HG03139 (cell line): ENCODE results near the gene GALNTL6.

ENCODE experiments used
- ATAC-seq: cut with Tn5 transposase; IDR thresholded peaks from one replicate; pipeline ENCODE4 v1.9.1; 2021; ENCODE audit not compliant: unreplicated experiment

Gene GALNTL6

DNA sequence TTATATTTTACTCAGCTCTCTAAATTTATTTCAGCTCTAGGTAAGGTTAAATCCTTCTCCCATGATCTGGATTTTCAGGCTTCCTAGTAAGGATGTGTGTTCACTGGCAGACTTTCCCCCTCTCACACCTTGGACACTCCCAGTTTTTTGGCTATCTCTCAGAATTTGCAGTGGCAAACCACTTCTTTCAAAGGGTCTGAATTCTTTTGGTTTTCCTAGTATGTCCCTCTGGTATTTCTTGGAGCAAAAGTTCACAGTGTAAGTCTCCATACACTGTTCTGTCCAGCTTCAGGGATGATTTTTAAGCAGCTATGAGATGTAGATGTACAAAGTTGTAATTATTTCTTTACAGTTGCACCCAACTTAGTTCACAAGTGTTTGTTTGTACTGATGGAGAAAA is 701.6 kb downstream of the GALNTL6 start:
- no peak for ATAC-seq

DNA sequence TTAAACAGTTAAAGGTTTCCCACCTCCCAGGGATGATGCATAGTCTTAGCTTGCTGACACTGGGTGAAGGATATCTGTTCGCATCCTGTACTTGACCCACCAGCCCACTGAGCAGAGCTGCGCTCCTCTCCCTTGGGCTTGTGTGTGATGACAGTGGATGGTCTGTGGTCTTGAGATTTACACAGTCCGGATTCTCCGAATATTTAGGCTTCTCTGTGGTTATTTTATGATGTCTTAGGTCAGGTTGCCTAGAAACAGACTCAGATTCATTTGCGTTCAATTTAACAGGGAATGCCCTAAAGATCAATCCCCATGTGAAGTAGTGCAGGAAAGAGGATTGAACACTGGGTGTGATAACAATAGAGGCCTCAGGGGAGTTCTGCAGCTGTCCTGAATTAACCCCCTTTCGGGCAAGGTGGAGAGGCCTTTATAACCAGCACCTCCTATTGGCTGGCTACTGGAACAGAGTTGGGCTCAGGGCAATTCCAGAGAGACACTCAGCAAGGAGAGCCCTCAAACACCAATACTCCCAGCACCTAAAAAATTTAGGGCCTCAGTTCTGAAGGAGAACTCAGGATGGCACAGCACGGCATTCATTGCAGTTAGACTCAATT is 702.2 kb downstream of the GALNTL6 start:
- no peak for ATAC-seq

DNA sequence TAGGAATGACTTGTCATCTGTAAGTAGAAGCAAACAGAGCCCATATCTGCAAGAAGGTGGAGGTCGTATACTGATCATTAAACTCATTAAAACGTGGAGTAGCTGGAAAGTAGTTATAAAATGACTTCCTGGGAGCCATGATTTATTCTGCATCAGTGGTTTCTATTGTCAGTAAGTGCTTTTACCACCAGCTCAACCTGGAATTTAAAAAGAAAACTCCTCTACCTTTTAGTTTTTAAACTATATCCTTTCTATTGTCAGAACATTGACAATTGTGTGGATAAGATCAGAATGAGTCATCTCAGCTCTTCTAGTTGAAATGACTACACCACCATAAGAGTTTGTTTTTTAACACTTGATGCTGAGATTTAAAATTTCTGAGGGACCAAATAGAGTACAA is 704.2 kb downstream of the GALNTL6 start:
- ATAC-seq = no peak

DNA sequence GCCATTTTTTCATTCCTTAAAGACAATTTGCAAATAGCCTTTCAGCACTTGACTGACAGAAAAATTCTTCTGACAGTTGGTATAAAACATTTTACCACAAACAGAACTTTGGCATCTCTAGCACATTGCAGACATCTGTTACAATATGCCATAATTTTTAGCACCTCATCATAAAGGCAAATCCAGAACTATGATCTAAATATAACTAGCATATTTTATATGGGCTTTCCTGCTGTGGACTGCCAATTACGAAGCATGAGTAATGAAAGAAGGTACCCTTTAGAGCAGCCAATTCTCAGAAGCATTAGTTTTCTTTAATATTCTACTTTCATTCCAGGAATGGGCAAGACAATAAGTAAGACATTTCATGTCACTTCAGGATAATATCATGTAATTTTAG is 708.0 kb downstream of the GALNTL6 start:
- no peak for ATAC-seq

DNA sequence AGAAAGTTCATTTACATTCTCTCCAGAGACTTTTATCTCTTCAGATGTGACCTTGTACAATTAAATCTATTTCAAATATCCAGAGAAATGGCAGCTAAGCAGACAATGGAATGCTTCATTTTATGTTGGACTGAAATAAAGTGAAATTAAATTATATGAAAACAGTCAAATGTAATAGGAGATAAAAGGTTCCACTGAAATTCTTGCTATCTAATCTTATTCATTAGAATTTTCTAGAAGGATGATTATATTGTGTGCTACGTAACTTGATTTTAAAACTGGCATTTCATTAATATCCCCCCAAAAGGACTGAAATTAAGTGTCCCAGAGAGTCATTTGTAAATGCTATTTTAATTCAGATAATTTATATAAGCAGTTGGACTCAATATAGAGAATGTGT is 708.5 kb downstream of the GALNTL6 start:
- no peak for ATAC-seq

DNA sequence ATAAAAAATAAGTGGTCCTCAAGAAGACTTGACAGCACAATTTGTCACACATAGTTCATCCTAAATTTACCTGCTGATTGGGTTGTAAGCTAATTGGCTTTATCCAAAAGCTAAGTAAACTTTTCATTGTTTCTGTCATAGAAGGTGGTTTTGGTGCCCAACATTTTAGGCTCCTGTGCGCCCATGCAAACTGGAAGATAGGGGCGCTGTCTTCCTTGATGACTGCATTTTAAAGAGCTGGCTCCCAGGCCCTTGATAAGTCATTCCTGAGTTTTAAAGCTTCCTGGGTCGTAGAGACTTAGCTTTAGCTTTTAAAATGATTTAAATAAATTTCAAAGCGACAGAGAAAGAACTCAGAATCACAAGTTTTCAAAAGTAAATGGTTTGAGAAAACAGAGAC is 730.0 kb downstream of the GALNTL6 start:
- ATAC-seq = no peak

DNA sequence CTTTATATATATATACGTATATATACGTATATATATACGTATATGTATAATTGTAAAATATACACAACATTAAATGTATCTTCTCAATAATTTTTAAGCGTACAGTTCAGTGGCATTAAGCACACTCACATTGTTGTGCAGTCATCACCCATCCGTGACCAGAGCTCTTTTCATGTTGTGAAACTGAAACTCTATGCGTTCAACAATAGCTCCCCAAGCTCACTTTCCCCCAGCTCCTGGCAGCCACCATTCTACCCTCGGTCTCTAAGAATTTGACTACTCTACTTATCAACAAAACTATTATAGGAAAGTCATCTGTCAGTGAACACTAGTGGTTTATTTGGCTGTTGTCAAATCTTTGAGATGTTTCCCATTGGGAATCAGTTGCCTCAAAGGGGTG is 733.6 kb downstream of the GALNTL6 start:
- ATAC-seq = peak; percentile 72

DNA sequence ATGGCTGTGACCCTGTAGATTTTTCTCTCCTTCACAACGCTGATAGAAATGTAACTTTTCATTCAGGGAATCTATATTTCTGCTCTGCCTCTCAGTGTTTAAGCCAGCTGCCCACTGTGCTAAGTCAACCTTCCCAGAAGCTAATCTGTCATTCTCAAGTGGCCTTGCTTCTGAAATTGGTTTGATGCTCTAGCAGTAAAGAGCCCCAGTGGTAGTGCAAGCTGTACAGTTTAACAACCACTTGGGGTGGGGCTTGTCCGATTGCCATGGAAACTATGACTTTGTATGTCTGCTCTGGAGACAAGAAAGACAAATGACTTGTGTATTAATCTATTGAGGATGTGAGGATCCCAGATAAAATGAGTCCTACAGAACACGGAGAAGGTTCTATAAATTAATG is 734.5 kb downstream of the GALNTL6 start:
- no peak for ATAC-seq

DNA sequence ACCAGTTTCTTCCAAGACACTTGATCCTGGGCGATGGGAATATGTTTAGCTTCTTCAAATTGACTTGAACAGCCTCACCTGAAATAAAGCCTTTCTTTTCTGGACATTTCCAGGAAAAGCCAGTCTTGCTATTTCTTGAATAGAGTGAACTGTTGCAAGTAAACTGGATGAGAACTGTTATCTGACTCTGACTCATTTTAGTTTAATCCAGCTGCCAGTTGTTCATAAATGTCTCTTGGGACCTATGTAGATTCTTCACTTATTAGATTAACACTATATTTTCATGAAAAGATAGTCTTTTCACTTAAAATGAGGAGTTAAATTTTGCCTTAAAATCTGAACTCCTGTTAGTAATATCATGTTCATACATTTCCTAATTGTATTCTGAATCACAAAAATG is 740.0 kb downstream of the GALNTL6 start:
- ATAC-seq = no peak

DNA sequence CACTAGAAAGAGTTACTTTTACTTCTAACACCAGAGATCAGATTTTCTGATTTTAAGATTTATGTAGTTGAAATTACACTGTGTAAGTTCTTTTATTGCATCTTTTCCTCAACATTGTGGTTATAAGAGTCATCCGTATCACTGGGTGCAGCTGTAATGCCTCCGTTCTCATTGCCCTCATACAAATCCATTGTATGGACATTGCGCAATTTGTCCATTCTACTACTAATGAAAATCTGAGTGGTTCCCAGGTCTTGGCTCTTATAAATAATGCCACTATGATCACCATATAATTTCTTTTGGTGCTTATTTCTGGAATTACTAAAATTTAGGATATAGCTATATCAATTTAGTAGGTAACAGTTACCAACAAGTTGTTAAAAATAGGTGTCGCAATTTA is 741.4 kb downstream of the GALNTL6 start:
- no peak for ATAC-seq

DNA sequence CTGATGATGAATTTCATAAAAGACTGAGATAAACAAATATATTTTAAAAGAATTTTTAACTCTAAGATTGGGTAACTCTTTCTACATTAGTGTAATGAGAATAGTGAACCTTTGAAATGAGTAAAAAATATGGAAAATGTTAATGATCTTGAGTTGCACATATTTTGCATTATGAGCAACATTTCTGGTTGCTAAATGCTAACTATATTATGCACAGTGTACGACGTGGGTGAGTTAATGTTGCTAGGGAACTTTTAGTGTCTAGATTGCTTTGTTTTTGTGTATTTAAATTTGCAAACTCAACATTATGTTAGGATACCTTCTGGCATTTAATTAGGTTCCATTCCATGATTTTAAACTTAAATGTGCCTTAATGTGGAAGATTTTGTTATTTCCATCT is 742.5 kb downstream of the GALNTL6 start:
- ATAC-seq = no peak

DNA sequence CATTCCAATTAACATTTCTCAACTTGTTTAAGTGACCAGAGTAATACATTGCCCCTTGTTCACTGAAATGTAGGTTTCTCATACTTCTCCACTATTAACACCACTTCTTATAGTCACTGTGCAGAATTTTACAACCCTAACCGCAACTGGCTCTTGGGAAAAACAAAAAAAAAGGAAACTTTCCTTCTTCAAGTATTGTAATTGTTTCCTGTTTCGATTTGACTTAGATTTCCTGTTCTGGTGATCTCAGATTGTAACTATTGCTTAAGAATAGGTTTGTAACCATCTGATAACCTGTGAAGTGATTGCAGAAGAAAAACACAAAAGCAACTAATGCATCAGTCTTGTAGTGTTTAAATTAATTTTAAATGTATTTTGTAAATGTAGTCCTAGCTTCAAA is 760.7 kb downstream of the GALNTL6 start:
- no peak for ATAC-seq

DNA sequence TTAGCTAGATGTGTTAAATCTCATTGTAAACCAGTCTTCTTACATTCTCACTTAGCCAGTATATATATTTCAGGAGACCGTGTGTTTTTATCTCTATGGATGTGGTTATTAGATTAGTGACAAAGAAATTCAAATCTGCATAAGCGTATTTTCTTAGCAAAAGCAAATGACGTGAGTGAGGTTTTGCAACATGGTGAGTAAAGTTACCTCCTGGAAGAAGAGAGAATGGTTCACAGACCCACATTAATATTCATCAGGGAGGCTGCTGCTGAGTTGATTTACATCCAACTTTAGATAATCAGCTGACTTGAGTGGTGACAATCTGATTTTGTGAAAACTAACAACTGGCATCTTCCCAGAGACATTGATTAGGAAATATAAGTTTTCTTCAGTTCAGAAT is 765.5 kb downstream of the GALNTL6 start:
- no peak for ATAC-seq

DNA sequence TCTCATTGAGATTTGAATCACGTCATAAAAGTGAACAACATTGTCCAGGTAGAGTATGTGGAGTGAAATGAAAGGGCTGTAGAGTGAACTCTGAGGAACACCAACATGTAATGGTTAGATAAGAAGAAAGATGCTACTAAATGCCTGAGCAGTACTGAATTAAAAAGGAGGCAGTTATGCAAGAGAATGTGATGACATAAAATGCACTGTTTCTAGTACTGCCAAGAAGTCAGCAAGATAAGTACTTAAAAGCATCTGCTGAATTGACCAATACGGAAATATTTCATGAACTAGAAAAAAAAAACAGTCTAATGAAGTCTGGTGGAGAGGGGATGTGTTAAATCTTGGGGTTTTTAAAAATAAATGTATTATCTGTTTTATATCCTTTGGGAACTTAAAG is 771.6 kb downstream of the GALNTL6 start:
- no peak for ATAC-seq

DNA sequence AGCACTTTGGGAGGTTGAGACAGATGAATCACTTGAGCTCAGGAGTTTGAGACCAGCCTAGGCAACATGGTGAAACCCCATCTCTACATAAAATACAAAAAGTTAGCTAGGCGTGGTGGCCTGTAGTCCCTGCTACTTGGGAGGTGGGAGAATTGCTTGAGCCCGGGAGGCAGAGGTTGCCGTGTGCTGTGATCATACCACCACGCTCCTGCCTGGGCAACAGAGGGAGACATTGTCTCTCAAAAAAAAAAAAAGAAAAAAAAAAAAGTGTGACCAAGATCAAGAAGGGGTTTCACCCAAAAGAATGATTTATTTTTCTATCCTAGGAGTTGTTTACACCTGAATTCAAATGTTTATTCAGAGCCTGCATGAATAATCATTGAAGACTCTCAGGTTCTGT is 783.0 kb downstream of the GALNTL6 start:
- no peak for ATAC-seq

DNA sequence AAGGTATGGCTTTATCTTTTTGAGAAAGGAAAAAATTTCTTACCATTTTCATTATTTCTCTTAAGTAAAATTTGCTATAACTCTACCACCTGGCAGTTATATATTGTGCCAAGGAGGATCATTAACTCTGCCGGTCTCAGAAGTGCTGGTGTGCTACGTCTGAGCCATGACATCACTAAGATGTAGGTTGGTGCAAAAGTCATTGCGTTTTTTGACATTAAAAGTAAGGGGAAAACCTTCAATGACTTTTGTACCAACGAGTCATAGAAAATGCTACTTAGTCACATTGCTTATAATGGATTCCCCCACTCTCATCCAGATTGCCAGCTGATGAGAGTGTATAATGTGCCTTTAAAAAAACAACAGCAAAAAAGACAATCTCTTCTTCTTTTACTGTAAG is 786.4 kb downstream of the GALNTL6 start:
- ATAC-seq = no peak

DNA sequence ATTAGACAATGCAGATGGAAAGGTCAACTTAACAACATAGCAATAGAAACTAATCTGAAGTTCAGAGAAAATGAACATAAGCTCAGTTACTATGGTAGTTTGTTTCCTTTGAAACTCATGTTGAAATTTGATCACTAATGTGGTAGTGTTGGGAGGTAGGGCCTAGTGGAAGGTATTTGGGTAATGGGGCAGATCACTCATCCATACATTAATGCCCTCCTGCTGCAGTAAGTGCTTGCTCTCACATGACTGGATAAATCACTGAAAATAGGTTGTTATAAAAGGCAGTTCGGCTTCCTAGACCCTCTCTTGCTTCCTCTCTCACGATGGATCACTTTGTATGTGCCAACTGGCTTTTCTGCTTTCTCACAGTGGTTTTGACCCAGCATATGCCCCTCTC is 788.0 kb downstream of the GALNTL6 start:
- no peak for ATAC-seq

DNA sequence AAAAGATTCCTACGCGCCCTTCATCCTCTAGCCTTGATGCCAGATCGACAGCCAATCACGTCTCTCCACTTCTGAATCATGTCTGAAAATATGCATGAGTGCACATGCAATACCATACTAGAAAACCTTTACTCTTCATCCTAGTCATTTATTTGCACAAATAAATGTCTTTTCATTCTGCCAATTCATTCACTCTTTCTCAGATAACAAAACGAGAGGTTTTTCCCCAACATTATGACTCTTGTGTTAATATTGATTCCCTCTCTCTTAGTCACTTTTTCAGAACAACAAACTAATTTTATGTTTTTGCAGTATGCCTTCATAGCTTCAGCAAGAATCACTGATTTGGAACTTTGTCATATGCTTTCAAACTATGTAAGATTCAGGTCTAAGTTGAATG is 806.0 kb downstream of the GALNTL6 start:
- ATAC-seq = no peak

DNA sequence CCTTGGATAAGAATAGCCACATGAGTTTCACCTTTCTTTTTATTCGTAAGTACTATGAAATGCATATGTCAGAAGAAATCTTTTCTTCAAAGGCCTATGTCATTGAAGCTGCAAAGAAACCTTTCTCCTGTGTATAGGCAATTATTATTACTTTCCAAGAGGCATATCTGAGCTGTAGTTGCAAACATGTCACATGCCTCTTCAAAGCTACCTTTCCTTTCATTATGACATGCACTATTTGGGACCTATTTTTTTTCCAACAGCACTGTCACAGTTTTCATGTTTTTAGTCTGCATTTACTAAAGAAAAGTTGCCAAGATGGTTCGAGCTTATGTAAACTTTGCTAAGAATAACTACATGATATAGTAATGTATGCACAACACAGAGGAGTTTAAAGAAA is 806.6 kb downstream of the GALNTL6 start:
- no peak for ATAC-seq

DNA sequence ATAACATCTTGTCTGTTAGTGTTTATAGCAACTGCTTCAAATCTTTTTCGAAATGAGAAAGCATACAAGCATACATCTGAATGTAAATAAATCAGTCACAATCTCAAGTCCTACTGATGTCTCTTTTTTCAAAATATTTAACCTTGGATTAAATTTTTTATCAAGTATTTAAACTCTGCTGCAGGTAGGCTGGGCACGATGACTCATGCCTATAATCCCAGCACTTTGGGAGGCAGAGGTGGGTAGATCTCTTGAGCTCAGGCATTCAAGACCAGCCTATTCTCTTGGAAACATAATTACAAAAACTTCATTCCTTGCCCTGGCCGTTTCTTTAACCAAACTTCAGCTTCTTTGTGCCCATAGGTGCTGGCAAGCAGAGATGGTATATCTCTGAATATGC is 815.1 kb downstream of the GALNTL6 start:
- ATAC-seq = no peak

DNA sequence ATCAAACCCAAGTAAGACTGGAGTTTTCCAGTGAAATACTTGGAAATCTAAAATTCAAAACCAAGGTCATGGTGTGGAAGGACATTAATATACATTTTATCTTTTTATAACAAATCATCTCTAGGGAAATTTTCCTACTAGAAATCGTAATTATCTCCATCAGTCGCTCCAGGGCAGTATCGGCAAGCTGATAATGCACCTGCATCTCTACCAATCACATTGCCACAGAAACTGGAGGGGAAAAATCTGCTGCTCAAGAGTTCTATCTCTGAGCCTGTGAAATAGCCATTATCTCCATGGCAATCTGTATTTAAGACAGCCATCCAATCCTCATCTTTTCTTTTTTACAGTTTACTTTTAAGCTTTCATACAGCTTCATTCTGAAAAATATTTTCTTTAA is 817.1 kb downstream of the GALNTL6 start:
- no peak for ATAC-seq

DNA sequence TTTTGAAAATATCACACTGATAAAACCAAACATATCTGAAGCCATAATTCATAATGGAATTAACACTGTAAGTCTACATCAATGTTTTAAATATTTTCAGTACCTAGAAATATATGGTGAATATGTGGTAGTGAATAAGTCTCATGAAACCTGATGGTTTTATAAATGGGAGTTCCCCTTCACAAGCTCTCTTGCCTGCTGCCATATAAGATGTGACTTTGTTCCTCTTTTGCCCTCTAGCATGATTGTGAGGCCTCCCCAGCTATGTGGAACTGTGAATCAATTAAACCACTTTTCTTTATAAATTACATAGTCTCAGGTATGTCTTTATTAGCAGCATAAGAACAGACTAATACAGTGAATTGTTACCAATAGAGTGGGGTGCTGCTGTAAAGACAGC is 818.6 kb downstream of the GALNTL6 start:
- no peak for ATAC-seq

DNA sequence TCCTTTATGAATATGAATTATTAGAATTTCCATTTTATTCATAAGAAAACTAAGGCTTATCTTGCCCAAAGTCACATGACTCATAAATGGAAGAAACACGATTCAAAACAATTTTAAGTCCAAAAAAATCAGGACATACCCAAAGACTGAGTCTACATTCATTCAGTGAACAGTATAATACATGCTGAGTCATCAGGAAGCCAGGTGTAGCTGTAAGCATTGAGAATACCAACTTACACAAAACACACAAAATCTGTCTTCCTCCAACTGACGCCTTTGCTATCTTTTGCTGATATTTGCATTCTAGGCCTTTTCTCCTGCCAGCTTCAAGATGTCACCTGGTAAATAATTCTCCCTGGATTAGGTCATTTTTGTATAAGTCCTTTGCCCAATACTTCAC is 835.3 kb downstream of the GALNTL6 start:
- ATAC-seq = no peak

DNA sequence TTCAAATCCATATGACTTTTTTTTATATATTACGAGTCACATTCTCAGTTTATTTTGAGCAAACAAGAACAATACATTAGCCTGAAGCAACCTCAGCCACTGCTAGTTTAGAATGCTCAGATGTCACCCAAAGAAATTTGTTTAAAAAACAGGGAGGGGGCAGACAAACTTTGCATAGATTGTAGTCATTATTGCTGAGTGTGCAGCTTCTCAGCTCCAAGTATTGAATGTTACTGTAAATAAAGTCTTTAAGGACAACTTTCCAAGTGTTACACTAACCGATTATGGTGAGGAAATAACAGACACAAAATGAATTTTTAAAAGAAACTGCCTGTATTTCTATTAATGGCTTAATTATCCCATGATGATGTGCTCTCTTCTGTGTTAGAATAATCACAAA is 835.9 kb downstream of the GALNTL6 start:
- ATAC-seq = no peak
